Heart left ventricle (tissue), 16 donors: ENCODE results near the gene SH3BP4. TPM values are rescaled to one million over a fixed set of nuclear protein-coding genes. Genes with fewer than 3 reads are reported as not detected.

Experiments
- ATAC-seq, 4 donors: fragments of 200-7000 bp; cut with Tn5 transposase; one replicate each; pipeline ENCODE4 v1.9.1; 2020 to 2022; ENCODE audit warnings: moderate library complexity in 4 of 4, mild to moderate bottlenecking in 3 of 4, moderate number of reproducible peaks in 1 of 4
- DNase-seq, 5 donors: peaks; one replicate each; pipeline ENCODE4 v3.0.0-alpha.2; 2020
- H3K27ac ChIP-seq, 12 donors: fragments of 200-600 bp; sonication (generic) in 4 of 12; one replicate each; pipeline versions ENCODE4 v1.5.0 to v1.8.0; 2016 to 2022; ENCODE audit warnings: mild to moderate bottlenecking in 2 of 12
- H3K27me3 ChIP-seq, 9 donors: fragments of 200-600 bp; sonication (generic) in 2 of 9; one replicate each; pipeline versions ENCODE4 v1.5.1 to v1.8.0; 2016 to 2022; ENCODE audit warnings: mild to moderate bottlenecking in 3 of 9
- H3K36me3 ChIP-seq, 9 donors: fragments of 200-600 bp; sonication (generic) in 2 of 9; one replicate each; pipeline versions ENCODE4 v1.5.0 to v1.8.0; 2018 to 2022; ENCODE audit warnings: mild to moderate bottlenecking in 2 of 9
- H3K4me1 ChIP-seq, 12 donors: fragments of 200-600 bp; sonication (generic) in 4 of 12; one replicate each; pipeline versions ENCODE4 v1.5.0 to v1.8.0; 2016 to 2022; ENCODE audit warnings: mild to moderate bottlenecking in 3 of 12
- H3K4me3 ChIP-seq, 12 donors: fragments of 200-600 bp; sonication (generic) in 4 of 12; one replicate each; pipeline versions ENCODE4 v1.5.0 to v1.8.0; 2017 to 2022; ENCODE audit warnings: mild to moderate bottlenecking in 9 of 12, moderate library complexity in 4 of 12
- H3K9me3 ChIP-seq, 12 donors: fragments of 200-600 bp; sonication (generic) in 4 of 12; one replicate each; pipeline versions ENCODE4 v1.5.0 to v1.8.0; 2016 to 2022; ENCODE audit warnings: mild to moderate bottlenecking in 1 of 12
- POLR2A ChIP-seq, 2 donors: fragments of 450-650 bp; IDR thresholded peaks; one replicate each; pipeline ENCODE4 v1.6.1; 2017; ENCODE audit warnings: antibody characterized with exemption in 2 of 2, mild to moderate bottlenecking in 2 of 2, moderate library complexity in 2 of 2
- WGBS, 4 donors: extraction: QIAGEN DNeasy Blood & Tissue Kit in 2 of 4; methylation state at CpG; one replicate each; pipeline versions ENCODE4 v1.1.5 to v1.1.7; 2013 to 2018; 5-methylcytosine and 5-hydroxymethylcytosine counted together
- intact Hi-C, 10 donors: fragments of 100-400 bp; cut with DNase I; formaldehyde crosslinking; loops; one replicate each; pipeline versions ENCODE4 v1.11.1 to v1.14.2; 2022
- polyA plus RNA-seq, 2 donors: library from polyadenylated mRNA; stranded (reverse); fragments of 200-250 nt; gene quantifications; one replicate each; pipeline ENCODE4 v1.2.3, GENCODE V29; 2013
- total RNA-seq, 9 donors: library from RNA; depleted of rRNA in 2 of 9; stranded (reverse); fragments of >200 nt in 2 of 9; fragmentation: NEBNext Ultra II Directional in 3 of 9; extraction: Animal tissue kit (Norgen Biotek cat#: 25700) in 3 of 9; gene quantifications; one replicate each; pipeline versions ENCODE4 v1.1.0 to v1.2.4, GENCODE V29; 2016 to 2023
- TF ChIP-seq, protein P1 (sequence below), 12 donors: fragments of 200-600 bp; sonication (generic) in 4 of 12; IDR thresholded peaks; one replicate each; pipeline versions ENCODE4 v1.5.0 to v1.8.0; 2018 to 2022; ENCODE audit warnings: antibody characterized with exemption in 12 of 12, mild to moderate bottlenecking in 5 of 12
- donor health status: ischemic (EF 13 %, LVEDD 7.1; RV severe dilation, severe dysfunction).
- donor health status: healthy with polysubstance abuse.
- donor health status: DM: no; HTN: yes; CAD: no.
- donor health status: DM: no; HTN: no; CAD: no.
- donor health status: ischemic (EF 25% LVEDD 6.9; RV normal size, moderate dysfunction).
- donor health status: ischemic (EF 25% LVEDD 5.7; RV mildly dilated, moderate dysfunction).
- donor health status: healthy.
- donor health status: DM: yes; HTN: yes; CAD: no.
- donor health status: ischemic (EF 35%, LVEDD 5.7; RV mildly dilated, moderate dysfunction).
- donor health status: nonischemic (EF 11% LVEDD 7.7; RV severe dilation, severe dysfunction).
- donor health status: DM: yes; HTN: yes; CAD: no.
- donor health status: PGD.
- donor health status: ischemic (EF 29% LVEDD 5.4; RV normal size, mild dysfunction).
- donor health status: nonischemic (EF 23%, LVEDD 6.1; RV moderate dilation, normal function).

The SH3BP4 gene
- total and polyA plus RNA-seq, 11 donors: 5.4 to 33.5 (median 12.4) TPM

DNA sequence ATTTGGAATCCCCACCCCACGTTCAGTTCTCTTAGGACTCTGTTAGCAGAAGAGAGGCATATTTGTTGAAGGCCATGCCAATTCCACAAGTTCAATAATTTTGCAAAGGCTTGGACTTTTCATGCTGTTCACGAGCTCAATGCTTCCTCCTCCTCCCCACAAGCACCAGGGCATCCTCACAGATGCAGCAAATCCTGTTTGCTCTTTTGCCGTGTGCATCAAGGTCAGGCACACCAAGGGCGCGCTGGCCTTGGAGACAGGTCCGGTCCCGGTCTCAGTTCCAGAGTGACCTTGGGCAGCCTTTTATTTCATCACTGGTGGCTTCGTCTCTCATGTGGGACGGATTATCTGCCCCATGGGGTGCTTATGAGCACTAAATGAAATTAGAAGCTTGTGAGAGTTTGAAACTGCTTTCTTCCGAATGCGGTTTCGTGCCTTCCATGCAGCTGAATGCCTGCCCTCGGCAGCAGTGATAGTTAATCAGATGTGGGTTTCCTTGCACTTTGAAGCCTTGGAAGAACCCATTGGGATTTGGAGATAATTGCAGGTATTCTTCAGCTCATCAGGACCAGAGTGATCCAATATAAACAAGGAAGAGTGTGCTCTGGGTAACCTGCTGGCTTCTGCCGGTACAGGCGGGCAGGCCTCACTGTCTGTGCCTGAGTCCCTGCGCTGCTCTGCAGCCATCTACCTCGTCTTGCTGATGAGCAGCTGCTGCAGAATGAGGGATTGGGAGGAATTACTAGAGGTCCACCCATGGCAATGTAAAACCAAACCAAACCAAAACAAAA is 140.8 kb downstream of the SH3BP4 start:
- Histone ChIP-seq H3K36me3 (no peaks in the 10 kb centered on the region), H3K4me3 (no peak overlapping the region), H3K27ac (no peak overlapping the region), H3K9me3 (no peaks in the 10 kb centered on the region), H3K4me1 (peaks cover 0 to 17% (median 3%) of the 10 kb centered on the region in 12 donors), H3K27me3 (no peaks in the 10 kb centered on the region)
- DNase-seq (no peak), ATAC-seq (no peak)
- intact Hi-C loops: loop anchor here in 2 of 10 donors (10.0 kb wide), 2 partner anchors 88 to 208 kb away; no protein-coding TSS in a partner anchor
- no peak for TF ChIP-seq POLR2A (IDR thresholded peaks at IDR 0.05)
- TF ChIP-seq, protein P1, sequence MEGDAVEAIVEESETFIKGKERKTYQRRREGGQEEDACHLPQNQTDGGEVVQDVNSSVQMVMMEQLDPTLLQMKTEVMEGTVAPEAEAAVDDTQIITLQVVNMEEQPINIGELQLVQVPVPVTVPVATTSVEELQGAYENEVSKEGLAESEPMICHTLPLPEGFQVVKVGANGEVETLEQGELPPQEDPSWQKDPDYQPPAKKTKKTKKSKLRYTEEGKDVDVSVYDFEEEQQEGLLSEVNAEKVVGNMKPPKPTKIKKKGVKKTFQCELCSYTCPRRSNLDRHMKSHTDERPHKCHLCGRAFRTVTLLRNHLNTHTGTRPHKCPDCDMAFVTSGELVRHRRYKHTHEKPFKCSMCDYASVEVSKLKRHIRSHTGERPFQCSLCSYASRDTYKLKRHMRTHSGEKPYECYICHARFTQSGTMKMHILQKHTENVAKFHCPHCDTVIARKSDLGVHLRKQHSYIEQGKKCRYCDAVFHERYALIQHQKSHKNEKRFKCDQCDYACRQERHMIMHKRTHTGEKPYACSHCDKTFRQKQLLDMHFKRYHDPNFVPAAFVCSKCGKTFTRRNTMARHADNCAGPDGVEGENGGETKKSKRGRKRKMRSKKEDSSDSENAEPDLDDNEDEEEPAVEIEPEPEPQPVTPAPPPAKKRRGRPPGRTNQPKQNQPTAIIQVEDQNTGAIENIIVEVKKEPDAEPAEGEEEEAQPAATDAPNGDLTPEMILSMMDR (IDR thresholded peaks at IDR 0.05): no peak
- 90 to 91% (median 91%) methylated on average over 17 of the region's 17 CpGs for WGBS, 4 donors

DNA sequence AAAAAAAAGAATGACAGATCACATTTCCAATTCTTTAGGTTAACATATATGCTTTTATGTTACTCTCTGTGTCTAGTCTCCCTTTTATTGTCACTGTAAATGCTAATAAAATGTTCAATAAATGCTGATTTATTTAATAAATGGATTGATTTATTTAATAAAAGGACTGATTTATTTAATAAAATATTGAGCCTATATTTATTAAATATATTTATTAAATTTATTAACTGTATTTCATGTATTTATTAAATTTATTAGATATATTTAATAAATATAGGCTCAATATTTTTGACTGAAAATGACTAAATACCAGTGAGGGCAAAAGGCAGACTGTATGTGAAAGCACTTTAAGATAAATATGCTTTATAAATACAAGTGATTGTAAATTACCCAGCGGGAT is 142.6 kb downstream of the SH3BP4 start:
- ATAC-seq (no peak), DNase-seq (no peak)
- 94 to 100% (median 98%) methylated on average over 1 of the region's 1 CpG for WGBS, 4 donors
- H3K9me3 ChIP-seq: no peaks in the 10 kb centered on the region
- no peak overlapping the region for H3K4me3 ChIP-seq
- TF ChIP-seq, protein P1 (IDR thresholded peaks at IDR 0.05): no peak
- TF ChIP-seq POLR2A (IDR thresholded peaks at IDR 0.05): no peak
- intact Hi-C loops: loop anchor here in 2 of 10 donors (10.0 kb wide), 2 partner anchors 90 to 210 kb away; no protein-coding TSS in a partner anchor
- no peaks in the 10 kb centered on the region for H3K36me3 ChIP-seq
- no peaks in the 10 kb centered on the region for H3K4me1 ChIP-seq
- no peak overlapping the region for H3K27ac ChIP-seq
- H3K27me3 ChIP-seq: no peaks in the 10 kb centered on the region

DNA sequence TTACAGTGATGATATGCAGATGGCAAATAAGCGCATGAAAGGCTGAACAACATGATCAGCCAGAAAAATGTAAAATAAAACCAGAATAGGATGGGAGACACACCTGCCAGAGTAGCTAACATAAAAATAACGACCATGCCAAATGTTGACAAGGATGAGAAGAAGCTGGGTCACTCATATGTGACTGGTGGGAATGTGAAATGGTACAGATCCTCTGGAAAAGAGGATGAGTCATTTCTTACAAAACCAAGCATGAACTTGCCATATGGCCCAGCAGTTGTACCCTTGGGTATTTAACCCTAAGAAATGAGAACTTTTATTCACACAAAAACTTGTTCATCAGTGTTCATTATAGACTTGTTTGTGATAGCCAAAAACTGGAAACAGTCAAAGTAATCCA is 143.8 kb downstream of the SH3BP4 start:
- Histone ChIP-seq H3K27me3 (no peaks in the 10 kb centered on the region), H3K9me3 (no peaks in the 10 kb centered on the region), H3K36me3 (no peaks in the 10 kb centered on the region), H3K27ac (no peak overlapping the region), H3K4me1 (no peaks in the 10 kb centered on the region), H3K4me3 (no peak overlapping the region)
- TF ChIP-seq POLR2A (IDR thresholded peaks at IDR 0.05): no peak
- TF ChIP-seq, protein P1 (IDR thresholded peaks at IDR 0.05): no peak
- WGBS, 4 donors: 86 to 93% (median 88%) methylated on average over 2 of the region's 2 CpGs
- DNase-seq: no peak
- no peak for ATAC-seq
- intact Hi-C loops: loop anchor here in 2 of 10 donors (10.0 kb wide), 2 partner anchors 91 to 211 kb away; no protein-coding TSS in a partner anchor

DNA sequence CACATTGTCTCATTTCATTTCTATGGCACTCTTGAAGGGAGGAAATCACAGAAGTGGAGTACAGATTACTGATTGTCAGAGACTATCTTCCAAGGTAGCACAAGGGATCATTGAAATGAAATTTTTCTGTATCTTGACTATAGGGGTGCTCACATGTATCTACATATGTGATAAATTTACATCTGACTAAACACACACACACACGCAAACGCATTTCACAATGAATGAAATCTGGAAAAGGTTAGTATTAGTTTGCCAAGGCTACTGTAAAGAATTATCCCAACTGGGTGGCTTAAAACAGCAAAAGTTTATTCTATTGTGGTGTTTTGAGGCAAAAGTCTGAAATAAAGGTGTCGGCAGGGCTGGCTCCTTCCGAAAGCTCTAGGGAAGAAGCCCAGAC is 144.6 kb downstream of the SH3BP4 start:
- WGBS, 4 donors: 84 to 100% (median 97%) methylated on average over 4 of the region's 4 CpGs
- Histone ChIP-seq H3K4me3 (no peak overlapping the region), H3K4me1 (no peaks in the 10 kb centered on the region), H3K27me3 (no peaks in the 10 kb centered on the region), H3K9me3 (no peaks in the 10 kb centered on the region), H3K36me3 (no peaks in the 10 kb centered on the region), H3K27ac (no peak overlapping the region)
- no peak for ATAC-seq
- no peak for TF ChIP-seq POLR2A (IDR thresholded peaks at IDR 0.05)
- TF ChIP-seq, protein P1 (IDR thresholded peaks at IDR 0.05): no peak
- DNase-seq: no peak
- intact Hi-C loops: loop anchor here in 2 of 10 donors (10.0 kb wide), 2 partner anchors 92 to 212 kb away; no protein-coding TSS in a partner anchor
